HepG2 (cell line): ENCODE measurements around the gene TESK1. TPM values are rescaled to one million over a fixed set of nuclear protein-coding genes. Genes with fewer than 3 reads are reported as not detected.

Experiments
- HOXA7 ChIP-seq: sonication (generic); formaldehyde crosslinking; IDR thresholded peaks from 2 replicates; pipeline ENCODE4 v1.8.1; 2022; ENCODE audit warnings: mild to moderate bottlenecking, missing genetic modification reagents, moderate library complexity
- IKZF1 ChIP-seq: fragments of 450-650 bp; IDR thresholded peaks from 2 replicates; pipeline ENCODE4 v1.7.1; 2016
- ISX ChIP-seq: sonication (generic); formaldehyde crosslinking; conservative IDR thresholded peaks from 2 replicates; pipeline ENCODE4 v1.5.0; 2020; ENCODE audit warnings: missing genetic modification reagents
- KMT2A ChIP-seq: sonication (generic); formaldehyde crosslinking; IDR thresholded peaks from 2 replicates; pipeline ENCODE4 v1.4.0; 2020; ENCODE audit warnings: missing genetic modification reagents
- MATR3 ChIP-seq: sonication (generic); formaldehyde crosslinking; IDR thresholded peaks from 2 replicates; pipeline ENCODE4 v1.4.0; 2020; ENCODE audit warnings: missing genetic modification reagents
- NBN ChIP-seq: fragments of 450-650 bp; conservative IDR thresholded peaks from 2 replicates; pipeline ENCODE4 v1.6.1; 2017
- SMAD1 ChIP-seq: sonication (generic); formaldehyde crosslinking; IDR thresholded peaks from 2 replicates; pipeline ENCODE4 v1.4.0; 2020; ENCODE audit warnings: missing genetic modification reagents, low read depth, mild to moderate bottlenecking, borderline replicate concordance
- STAG1 ChIP-seq: sonication (generic); formaldehyde crosslinking; IDR thresholded peaks from 2 replicates; pipeline ENCODE4 v1.4.0; 2020; ENCODE audit warnings: missing genetic modification reagents
- ZBTB43 ChIP-seq: sonication (generic); formaldehyde crosslinking; conservative IDR thresholded peaks from 2 replicates; pipeline ENCODE4 v1.4.0; 2020; ENCODE audit warnings: missing genetic modification reagents
- ZNF407 ChIP-seq: sonication (generic); formaldehyde crosslinking; IDR thresholded peaks from one replicate; pipeline ENCODE4 v1.5.1; 2020; ENCODE audit warnings: mild to moderate bottlenecking, missing genetic modification reagents; ENCODE audit errors: not compliant biosample characterization
- ZNF550 ChIP-seq: sonication (generic); formaldehyde crosslinking; IDR thresholded peaks from 2 replicates; pipeline ENCODE4 v1.4.0; 2020; ENCODE audit warnings: mild to moderate bottlenecking, missing genetic modification reagents, borderline replicate concordance
- ZNF687 ChIP-seq: sonication (generic); formaldehyde crosslinking; IDR thresholded peaks from 2 replicates; pipeline ENCODE4 v1.5.1; 2020; ENCODE audit warnings: mild to moderate bottlenecking, missing genetic modification reagents, moderate library complexity
- polyA plus RNA-seq, 8 experiments: library from polyadenylated mRNA; depleted of rRNA in 3 of 8; stranded (reverse) in 7 of 8; unstranded in 1 of 8; fragments of >200 nt; fragmentation: Illumina TruSeq in 4 of 8; extraction: Trizol in 4 of 8; gene quantifications; 2 replicates each; pipeline versions ENCODE4 v1.2.1 to v1.2.3, GENCODE V29; 2011 to 2016; ENCODE audit warnings: low read depth in 4 of 8, missing spikeins in 1 of 8, mixed read lengths in 1 of 8; ENCODE audit not compliant: insufficient read depth in 1 of 8
- total RNA-seq, 5 experiments: library from RNA; depleted of rRNA; stranded (reverse); fragments of >200 nt; fragmentation: Illumina TruSeq; extraction: Trizol; gene quantifications; 2 replicates each; pipeline ENCODE4 v1.2.3, GENCODE V29; 2016; ENCODE audit warnings: low read depth in 1 of 5
- TF ChIP-seq, protein P1 (sequence below): IDR thresholded peaks from 2 replicates; pipeline ENCODE4 v1.6.1; 2012; ENCODE audit warnings: inconsistent platforms
- TF ChIP-seq, protein P2 (sequence below): sonication (generic); formaldehyde crosslinking; IDR thresholded peaks from 2 replicates; pipeline ENCODE4 v1.5.0; 2020; ENCODE audit warnings: missing genetic modification reagents

Gene TESK1
- total and polyA plus RNA-seq, 2 of the 13 experiments (the other 11 are each of a cell fraction or from before 2014, with no cell fraction given), result 7.3 to 13.6 TPM

GRCh38 chr9:35646533-35647265, 41.6 kb downstream of the TESK1 start (continued):
- TF ChIP-seq ISX (CRISPR knock-in tag), result no peak
- TF ChIP-seq, protein P1, sequence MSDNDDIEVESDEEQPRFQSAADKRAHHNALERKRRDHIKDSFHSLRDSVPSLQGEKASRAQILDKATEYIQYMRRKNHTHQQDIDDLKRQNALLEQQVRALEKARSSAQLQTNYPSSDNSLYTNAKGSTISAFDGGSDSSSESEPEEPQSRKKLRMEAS, result peak; percentile 69; the same call in 1 of the 2 replicates
- TF ChIP-seq, protein P2, sequence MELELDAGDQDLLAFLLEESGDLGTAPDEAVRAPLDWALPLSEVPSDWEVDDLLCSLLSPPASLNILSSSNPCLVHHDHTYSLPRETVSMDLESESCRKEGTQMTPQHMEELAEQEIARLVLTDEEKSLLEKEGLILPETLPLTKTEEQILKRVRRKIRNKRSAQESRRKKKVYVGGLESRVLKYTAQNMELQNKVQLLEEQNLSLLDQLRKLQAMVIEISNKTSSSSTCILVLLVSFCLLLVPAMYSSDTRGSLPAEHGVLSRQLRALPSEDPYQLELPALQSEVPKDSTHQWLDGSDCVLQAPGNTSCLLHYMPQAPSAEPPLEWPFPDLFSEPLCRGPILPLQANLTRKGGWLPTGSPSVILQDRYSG (CRISPR knock-in tag), result 0 out of 2 replicates have a peak, but pooled peaks have one; percentile 36
- TF ChIP-seq ZNF550, result 0 out of 2 replicates have a peak, but pooled peaks have one; percentile 41
- TF ChIP-seq STAG1 (CRISPR knock-in tag), result peak; percentile 91
- TF ChIP-seq HOXA7 (CRISPR knock-in tag), result no peak
- TF ChIP-seq MATR3 (CRISPR knock-in tag), result no peak
- peak; percentile 83; the same call in 1 of the 2 replicates for TF ChIP-seq SMAD1 (CRISPR knock-in tag)
- TF ChIP-seq IKZF1, result no peak
- TF ChIP-seq KMT2A (CRISPR knock-in tag), result peak; percentile 74; the same call in 1 of the 2 replicates
- peak; percentile 86 for TF ChIP-seq ZNF687 (CRISPR knock-in tag)
- TF ChIP-seq ZNF407 (CRISPR knock-in tag), result peak; percentile 23
- 0 out of 2 replicates have a peak, but pooled peaks have one; percentile 54 for TF ChIP-seq ZBTB43 (CRISPR knock-in tag)
- no peak for TF ChIP-seq NBN
